HG03558 (cell line): Measurements from ENCODE around the gene NPAS2.

Experiments
- ATAC-seq: cut with Tn5 transposase; IDR thresholded peaks from one replicate; pipeline ENCODE4 v1.9.1; 2021; ENCODE audit warnings: moderate number of reproducible peaks; ENCODE audit not compliant: unreplicated experiment; ENCODE audit errors: extremely low read depth

The NPAS2 gene

GRCh38 chr2:100793982-100794381 lies 26.0 kb upstream of the NPAS2 start:
- no peak for ATAC-seq

- no peak for ATAC-seq
Measured at GRCh38 chr2:100796499-100797100, 23.3 kb upstream of the NPAS2 start.

- no peak for ATAC-seq
Measured at GRCh38 chr2:100799686-100800085, 20.3 kb upstream of the NPAS2 start.

- ATAC-seq, result no peak
Measured at GRCh38 chr2:100800915-100801314, 19.0 kb upstream of the NPAS2 start.

DNA sequence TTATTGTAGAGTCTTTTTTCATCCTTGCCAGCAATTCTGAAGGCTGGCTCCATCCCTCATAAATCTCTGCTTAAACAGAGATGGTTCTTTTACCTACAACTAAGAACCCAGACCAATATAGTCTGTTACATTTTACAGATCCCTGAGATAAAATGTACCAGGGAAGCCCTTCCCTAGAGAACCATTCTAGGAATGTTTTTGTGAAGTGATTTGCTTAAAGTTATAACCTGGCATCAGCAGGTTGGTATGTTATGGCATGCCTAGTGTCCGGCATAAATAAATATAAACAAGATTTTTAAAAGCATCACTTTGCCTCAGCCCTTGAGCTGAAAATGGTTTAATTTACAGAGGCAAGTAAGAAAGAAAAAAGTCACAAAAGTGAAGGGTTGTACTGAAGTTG lies 18.5 kb upstream of the NPAS2 start:
- no peak for ATAC-seq

GRCh38 chr2:100802066-100802465 lies 17.9 kb upstream of the NPAS2 start:
- ATAC-seq, result no peak

DNA sequence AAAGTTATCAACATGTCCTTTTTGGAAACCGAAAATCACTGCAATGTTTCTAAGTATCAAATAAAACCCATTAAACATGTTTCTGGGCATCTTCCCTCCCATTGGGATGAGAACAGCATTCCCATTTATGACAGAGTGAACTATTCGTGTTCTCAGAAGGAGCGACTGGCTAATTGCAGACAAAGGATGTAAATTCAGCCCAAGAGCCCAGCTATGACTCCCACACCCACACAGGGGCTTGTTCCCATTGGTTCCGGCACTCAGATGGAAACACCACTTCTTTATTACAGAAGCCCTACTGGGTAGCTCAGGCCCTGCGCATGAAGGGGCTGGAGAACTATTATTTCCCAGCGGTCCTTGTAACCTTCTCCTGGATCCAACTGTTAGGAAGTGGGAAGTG lies 16.6 kb upstream of the NPAS2 start:
- no peak for ATAC-seq

DNA sequence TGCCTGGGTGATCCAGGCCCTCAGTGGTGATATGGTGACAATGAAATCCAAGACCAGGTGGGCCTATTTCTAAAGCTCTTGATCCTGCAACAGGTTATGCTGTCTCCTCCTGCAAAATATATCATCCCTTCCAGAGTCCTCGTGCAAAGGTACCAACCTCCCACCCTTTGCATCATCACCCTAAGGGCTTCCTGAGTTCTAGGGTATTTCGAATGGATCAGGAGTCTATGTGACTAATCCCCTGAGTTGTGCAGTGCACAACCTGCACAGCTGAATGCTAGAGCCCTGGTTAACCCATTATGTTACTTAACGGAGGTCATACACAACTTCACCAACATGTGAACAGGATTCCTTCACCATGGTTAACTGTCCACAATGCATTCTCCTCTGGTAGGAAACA lies 13.4 kb upstream of the NPAS2 start:
- ATAC-seq, result no peak

GRCh38 chr2:100807707-100808106 lies 12.2 kb upstream of the NPAS2 start:
- ATAC-seq, result no peak

DNA sequence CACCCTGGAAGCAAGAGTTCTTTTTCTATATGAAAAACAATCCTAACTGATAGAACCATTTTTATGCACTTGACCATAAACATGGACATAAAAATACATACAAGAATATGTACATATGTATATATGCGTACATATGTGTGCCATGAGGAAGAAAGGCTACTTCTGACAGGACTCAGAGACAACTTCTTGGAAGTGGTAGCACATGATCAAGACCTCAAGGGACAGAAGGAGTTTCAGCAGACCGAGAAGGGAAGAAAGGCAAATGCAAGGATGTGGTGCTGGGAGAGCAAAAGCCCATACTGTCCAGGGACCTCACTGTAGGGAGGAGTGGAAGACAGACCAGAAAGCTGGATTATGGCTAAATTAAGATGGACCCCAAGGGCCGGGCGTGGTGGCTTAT lies 11.4 kb upstream of the NPAS2 start:
- no peak for ATAC-seq

GRCh38 chr2:100809506-100809905 lies 10.4 kb upstream of the NPAS2 start:
- ATAC-seq, result no peak

- ATAC-seq, result no peak
Measured at GRCh38 chr2:100810603-100811145, 9.3 kb upstream of the NPAS2 start.

DNA sequence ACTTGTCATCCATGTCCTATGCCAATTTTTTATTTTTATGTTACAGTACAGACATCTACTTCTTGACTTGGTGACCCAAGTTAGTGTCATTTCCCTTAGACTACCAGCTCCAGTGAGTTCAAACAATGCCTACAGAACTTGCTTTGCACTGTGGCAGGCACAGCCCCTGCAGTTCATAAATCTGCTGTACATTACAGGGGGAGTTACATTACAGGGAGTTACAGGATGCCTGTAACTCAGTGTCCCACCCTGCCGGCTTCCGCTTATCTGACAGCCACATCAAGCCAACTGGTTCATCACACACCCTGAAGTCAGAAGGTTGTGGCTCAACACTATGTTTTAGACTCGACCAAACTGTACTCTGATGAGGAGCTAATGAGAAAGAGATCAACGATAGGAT lies 7.8 kb upstream of the NPAS2 start:
- ATAC-seq, result no peak

- ATAC-seq, result no peak
Measured at GRCh38 chr2:100812573-100812972, 7.4 kb upstream of the NPAS2 start.

GRCh38 chr2:100813527-100813926 lies 6.4 kb upstream of the NPAS2 start:
- no peak for ATAC-seq

DNA sequence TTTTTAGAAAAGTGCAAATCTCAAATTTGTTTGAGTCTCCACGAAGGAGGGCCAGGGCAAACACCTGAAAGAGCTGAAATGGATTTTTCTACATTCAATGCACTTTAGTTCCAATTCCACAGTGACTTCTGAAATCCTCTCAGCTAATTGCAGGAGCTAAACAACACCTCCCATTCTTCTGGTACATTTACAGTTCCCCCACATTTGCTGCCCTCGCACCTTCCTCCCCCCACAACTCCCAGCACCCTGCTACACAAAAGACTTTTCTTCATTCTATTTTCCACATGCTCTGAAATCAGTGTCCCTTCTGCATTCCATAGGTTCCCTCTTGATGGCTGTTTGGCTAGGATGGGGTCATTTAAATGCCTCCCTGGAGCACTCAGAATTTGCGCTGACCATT lies 5.9 kb upstream of the NPAS2 start:
- ATAC-seq, result no peak

GRCh38 chr2:100814453-100814852 lies 5.5 kb upstream of the NPAS2 start:
- no peak for ATAC-seq

- ATAC-seq, result no peak
Measured at GRCh38 chr2:100817388-100817985, 2.5 kb upstream of the NPAS2 start.

- no peak for ATAC-seq
Measured at GRCh38 chr2:100818003-100818605, 1.8 kb upstream of the NPAS2 start.

- no peak for ATAC-seq
Measured at GRCh38 chr2:100818606-100819369, 1.2 kb upstream of the NPAS2 start.

DNA sequence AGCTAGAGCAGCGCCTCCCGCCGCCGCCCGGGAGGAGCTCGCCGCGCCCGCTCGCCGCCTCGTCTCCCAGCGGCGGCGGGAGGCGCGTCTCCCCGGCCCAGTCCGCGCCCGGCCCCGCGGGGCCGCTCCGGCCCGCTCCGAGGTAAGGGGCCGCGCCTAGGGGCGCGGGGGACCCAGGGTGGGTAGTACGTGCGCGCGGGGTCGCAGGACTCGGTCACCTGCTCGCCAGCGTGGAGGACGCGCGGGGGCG lies 259 bp downstream of the NPAS2 start:
- ATAC-seq, result no peak
